Activated CD8-positive, alpha-beta memory T cell treated with anti-CD3 and anti-CD28 coated beads, Interleukin-2, amount 50 U/mL, for 24 hours (primary cell): ENCODE data around the gene LRRC25.

Source experiments
- DNase-seq: peaks from one replicate; pipeline ENCODE4 v3.0.0-alpha.2; 2020; ENCODE audit errors: extremely low read depth

LRRC25 gene

GRCh38 chr19:18397242-18398202 lies at the start of gene LRRC25:
Gene LRRC25 (minus strand): TSS chr19:18397622. CDS start chr19:18396963, 659 bp downstream.
- no peak for DNase-seq

DNA sequence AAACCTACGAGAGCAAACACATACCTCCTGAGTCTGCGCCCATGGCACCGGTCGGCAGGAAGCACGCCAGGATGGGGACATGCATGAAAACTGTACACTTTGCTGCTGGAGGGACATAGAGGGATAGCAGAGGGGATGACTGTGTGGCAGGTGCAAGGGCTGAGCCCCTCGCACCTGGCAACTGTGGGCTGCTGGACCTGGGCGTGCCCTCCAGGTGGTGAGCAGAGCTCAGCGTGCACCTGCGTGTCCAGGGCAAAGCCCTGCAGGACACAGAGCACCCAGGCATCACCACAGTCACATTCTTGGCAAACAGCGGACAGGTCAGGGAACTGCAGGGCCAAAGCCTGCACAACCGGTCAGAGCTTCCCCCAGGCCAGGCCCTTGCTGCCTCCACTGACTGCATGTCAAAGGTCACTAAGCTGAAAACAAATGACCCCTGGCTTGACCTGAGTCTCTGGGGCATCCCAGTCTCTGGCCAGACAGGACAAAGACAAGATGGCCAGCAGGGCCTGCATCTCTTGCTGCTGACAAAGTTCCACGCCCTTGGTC lies 49.5 kb upstream of the LRRC25 start:
- DNase-seq: no peak

- DNase-seq: no peak
Observed at GRCh38 chr19:18446145-18446810, 48.9 kb upstream of the LRRC25 start.

DNA sequence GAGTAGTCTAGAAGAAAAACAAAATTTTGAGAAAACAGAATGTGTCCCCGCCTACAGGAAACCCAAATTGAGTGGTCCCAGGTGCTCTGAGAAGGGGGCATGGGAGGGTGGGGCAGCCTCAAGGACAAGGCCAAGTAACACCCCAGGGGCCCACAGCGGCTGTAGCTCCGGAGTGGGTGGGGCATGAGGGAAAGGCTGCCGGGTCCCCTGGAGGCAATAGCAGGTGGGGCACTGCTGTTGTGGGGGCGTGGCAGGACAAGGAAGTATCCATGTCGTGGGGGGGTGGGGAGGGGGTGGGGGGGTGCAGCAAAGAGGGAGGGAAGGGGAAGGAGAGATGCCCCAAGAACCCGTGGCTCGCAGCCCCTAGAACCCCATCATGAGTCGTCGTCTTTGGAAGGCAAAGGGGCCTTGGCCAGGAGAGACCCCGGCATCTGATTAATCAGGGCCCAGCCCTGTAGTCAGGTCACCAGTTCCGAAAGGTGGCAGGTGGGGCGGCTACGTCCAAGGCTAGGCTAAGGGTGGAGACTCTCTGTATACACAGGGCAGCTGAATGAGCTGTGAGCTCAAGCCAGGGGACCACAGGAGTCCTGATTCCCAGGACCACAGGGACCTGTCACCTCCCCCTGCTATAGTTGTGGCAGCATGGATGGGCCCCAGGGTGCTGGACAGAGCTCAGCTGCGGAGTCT lies 48.0 kb upstream of the LRRC25 start:
- DNase-seq: no peak

DNA sequence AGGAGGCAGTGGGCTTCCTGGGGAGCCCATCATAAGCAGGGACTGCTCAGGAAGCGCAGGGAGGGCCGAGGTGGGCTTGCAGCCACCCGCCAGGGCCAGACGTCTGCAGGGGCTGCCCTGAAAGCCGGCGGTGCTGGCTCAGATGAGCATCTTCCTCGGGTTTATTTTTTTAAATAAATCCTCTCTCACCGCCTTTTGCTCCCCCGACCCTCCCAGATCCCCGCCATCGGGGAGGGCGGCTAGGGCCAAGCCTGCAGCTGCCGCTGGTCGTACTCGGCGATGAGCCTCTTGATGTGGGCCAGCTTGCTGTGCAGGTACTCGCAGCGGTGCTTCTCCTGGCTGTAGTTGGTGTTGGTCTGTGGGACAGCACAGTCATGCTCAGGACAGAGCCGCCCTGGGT lies 47.1 kb upstream of the LRRC25 start:
- DNase-seq: no peak

DNA sequence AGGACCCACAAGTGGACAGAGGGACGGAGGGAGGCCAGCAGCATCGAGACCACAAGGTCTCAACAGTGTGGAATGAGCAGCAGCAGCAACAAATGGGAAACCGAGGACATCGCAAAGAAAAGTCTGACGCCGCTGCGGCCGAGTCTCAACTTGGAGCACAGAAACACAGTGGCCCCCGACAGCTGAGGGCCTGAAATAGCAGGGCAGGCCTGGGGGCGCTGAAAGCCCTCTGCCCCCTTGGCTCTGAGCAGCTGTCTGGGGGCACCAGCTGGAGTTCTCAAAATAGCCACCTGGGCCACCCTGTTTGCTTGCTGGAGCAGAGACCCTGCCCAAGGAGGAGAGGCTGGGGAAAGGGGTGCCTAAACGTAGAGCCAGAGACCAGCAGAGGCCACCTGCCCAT lies 46.4 kb upstream of the LRRC25 start:
- no peak for DNase-seq

DNA sequence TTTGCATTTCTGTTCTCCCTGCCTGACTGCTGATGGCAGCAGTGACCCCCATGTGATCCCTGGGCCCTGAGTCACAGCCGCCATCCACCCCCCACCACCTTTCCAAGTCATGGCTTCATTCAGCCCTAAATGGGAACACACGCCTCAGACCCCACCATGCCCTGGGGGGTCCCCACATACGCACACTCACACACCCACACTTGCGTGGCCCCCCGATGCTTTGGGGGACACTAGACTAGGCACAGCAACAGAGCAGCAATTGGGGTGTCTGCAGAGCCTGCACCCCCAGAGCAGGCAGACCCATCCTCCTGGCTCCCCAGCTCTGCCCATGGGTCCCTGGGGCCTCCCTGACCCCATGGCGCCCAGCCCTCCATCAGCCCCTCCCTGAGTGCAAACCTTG lies 46.0 kb upstream of the LRRC25 start:
- no peak for DNase-seq

- DNase-seq: no peak
Observed at GRCh38 chr19:18442941-18443340, 45.5 kb upstream of the LRRC25 start.

DNA sequence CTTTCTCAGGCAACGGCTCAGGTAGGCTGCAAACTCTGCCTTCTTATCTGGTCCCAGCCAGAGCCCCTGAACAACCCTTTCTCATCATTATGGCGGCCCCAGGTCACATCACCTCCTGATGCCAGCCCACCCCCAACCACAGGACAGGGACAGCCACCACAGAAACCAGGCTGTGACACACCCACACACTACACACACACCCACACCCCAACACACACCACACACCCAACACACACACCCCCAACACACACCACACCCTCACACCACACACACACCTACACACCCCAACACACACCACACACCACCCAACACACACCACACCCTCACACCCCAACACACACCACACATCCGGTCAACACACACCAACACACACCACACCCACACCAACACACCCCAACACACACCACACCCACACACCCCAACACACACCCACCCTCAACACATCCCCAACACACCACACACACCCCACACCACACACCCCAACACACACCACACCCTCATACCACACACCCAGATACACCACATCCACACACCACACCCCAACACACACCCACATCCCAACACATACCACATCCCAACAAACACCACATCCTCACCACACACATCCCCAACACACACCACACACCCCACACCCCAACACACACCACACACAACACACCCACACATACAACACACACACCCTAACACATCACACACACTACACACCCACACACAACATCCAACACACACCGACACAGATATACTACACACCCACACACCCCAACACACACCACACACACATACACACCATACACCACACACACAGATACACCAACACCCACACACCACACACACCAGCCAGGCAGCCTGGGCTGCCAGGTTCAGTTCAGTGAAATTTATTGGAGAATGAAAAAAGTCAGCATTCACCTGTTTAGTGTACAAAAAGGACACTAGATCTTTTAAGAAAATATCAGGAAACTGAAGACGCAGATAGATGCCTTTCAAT lies 44.7 kb upstream of the LRRC25 start:
- DNase-seq: no peak

- no peak for DNase-seq
Observed at GRCh38 chr19:18440936-18441803, 43.7 kb upstream of the LRRC25 start.

GRCh38 chr19:18440415-18440877 lies 43.0 kb upstream of the LRRC25 start:
- no peak for DNase-seq

DNA sequence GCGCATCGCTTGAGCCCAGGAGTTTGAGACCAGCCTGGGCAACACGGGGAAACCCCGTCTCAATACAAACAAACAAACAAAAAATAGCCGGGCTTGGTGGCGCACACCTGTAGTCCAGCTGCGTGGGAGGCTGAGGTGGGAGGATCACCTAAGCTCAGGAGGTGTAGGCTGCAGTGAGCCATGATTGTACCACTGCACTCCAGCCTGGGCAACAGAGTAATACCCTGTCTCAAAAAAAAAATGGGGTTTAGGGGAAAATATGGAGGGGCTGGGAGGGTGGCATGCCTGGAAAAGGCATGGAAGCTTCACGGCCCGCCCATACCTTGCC lies 42.5 kb upstream of the LRRC25 start:
- DNase-seq: no peak

DNA sequence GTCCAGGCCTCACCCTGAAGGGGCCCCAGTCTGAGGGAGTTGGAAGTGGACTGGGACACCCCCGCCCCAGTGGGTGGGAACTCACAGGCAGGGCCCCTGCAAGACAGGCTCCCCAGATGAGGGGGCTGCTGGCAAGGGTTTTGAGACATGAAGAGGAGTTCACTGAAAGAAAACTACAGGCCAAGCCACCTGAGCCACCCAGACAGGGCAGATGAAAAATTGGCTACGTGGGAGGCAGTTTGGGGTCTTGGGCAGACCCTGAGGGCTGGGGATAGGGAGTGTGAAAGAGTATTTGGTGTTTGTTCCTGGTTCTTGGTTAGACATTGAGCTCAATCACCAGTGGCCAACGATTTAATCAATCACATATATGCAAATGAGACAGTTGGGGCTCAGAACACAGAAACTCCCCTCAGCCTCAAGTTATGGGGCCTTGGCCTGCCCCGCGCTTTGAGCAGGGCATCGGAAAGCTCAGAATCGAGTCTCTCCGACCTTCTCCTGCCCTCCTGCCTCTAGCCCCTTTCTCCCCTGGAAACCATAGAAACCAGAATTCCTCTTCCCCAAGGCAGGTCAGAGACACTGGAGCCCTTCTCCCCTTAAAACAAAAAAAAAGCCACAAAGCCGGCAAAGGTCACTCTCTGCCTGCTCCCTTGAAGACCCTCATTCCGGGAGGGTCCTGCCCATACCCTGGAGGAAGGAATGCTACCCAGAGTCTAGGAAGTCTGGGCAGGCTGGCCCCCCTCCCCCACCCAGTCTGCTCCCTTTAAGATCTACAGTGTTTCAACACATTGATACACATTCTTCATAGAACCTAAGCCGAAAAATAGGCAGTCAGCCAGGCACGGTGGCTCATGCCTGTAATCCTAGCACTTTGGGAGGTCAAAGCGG lies 41.8 kb upstream of the LRRC25 start:
- no peak for DNase-seq

DNA sequence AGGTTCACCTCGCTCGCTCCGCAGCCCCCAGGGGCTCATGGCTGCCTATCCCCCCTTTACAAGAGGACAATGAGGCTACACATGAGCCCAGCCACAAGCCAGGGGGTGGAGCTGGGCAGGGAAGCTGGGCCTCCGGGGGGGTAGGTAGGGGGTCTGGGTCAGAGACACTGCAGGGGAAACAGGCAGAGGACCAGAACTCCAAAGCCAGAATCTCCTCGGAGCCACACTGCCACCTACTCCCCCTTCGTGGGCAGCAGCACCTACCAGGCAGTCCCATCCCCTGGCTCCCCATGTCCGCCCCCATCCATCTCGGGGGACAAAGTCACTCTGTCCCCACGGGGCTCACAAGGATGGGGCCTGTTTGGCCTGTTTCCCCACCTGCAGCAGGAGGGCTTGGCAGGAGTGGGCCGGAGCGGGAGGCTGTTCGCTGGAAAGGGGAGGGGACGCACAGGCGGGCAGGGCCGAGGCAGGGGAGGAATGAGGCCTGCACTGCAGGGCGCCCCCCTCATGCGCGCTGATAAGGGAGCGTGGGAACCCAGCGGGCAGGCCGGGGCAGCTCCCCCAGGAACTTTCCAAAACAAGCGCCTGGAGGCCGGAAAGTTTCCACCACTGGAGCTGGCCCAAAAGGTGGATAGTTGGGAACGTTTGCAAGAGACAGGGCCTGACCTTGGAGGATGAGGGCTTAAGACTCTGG lies 41.1 kb upstream of the LRRC25 start:
- DNase-seq: no peak

DNA sequence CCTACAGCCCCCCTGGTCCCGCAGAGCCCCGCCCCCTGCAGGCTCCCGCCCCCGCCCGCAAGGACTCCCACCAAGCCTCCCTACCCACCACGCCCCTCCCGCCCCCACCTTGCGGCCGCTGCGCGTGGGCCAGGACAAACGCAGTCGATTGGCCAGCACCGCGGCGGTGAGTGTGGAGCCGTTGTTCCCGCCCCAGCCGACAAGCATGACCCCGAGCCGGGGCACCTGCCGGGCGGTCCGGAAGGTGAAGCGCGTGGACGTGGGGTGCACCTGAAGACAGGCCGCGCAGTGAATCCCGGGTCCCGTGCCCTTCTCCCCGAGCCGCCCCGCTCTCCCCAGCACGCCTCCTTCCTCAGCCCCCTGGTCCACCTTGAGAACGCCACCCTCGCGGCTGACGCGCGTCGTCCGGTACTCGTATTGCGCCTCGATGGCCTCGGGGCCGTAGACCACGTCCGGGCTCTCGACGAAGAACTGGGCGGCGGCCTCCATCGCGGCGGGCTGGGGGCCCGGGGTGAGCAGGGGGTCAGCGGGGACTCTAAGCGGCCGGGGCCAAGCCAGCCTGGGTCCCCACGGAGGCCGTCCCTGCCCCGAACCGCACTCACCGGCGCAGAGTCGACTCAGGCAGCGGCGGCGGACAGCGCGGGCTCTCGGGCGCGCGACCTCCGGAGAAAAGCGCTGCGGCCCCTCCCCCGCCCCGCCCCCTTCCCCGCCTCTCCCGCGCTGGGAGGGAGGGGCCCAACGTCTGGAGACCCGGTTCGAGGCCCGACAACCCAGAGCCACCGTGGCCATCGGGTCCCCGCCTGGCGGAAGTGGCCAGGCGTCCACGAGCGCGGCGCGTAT lies 40.3 kb upstream of the LRRC25 start, which contains the start of gene ISYNA1:
Gene ISYNA1 (minus strand): TSS at position 643 of the 840 bp plus-strand sequence. CDS start 154 bp downstream, at position 489.
- no peak for DNase-seq

DNA sequence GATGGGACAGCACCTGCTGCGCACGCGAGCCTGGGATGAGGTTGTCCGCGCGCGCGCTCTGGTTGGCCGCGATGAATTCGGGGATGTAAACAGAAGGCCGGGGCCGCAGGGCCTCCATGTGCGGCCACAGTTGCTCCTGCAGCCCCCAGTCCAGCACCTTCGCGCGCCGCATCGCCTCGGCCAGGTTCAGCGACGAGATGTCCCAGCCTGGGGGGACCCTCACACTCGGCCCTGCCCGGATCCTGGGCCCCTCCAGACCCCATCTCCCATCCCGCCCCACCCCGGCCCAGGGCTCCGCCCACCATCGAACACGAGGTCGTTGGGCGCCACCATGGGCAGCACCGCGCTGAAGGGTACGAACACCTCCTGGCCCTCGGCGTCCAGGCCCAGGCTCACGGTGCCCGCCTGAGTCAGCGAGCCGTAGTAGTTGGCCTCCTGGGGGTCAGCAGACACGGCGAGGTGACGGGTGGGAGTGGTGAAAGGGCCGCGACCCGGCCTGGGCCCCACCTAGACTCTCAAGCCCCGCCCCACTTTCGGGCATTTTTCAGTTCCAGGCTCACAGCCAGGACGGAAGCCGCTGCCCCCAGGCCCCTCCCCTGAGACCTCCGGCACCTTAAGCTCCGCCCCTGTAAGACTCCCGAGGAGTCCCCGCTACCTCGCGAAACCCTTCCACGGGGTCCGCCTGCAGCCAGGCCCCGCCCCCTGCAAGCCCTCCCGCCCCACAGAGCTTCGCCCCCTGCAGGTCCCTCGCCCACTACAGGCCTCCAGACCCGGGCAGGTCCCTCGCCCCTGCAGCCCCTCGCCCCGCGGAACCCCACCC lies 39.5 kb upstream of the LRRC25 start:
- peak; percentile 53 for DNase-seq
